OCI-LY3 (cell line): ENCODE measurements around the gene SELENOH.

Experiments used
- EZH2phosphoT487 ChIP-seq: fragments of 200-600 bp; shearing (Covaris generic); IDR thresholded peaks from 2 replicates; pipeline ENCODE4 v1.6.1; 2018; ENCODE audit warnings: antibody characterized with exemption, mixed run types, low read depth
- TF ChIP-seq, protein P1 (sequence below): fragments of 200-600, 300-600 bp; sonication (generic); IDR thresholded peaks from 2 replicates; pipeline ENCODE4 v1.5.1; 2014; ENCODE audit warnings: antibody characterized with exemption, low read length, low read depth

DNA sequence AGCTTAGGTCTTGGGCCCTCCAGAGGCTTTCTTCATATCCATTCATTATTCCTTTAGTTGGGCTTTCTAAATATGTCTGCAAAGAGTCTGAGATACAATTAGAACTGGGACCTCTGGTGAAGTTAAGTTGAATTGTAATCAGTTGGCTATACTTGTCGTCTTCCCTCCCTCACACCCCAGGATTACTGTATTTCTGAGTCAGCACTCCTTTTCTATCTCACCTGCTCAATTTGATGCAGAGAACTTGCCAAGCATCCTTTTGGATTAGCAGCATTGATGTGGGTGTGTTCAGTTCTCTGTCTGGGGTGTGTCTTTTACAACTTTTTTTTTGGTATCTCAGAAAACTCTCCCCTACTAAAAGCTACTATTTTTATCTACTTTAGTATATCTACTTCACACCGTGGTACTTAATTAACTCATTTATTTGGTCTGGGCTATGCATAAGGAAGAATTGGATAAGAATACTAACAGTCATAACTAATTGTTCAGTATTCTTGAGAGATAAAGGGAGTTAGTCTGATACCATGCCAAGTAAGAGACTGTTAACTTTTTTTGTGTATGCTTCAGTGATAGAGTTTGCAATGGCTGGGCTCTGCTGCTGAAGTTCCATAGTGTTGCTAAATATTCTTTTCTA, 35.4 kb downstream of the SELENOH start:
- no peak for TF ChIP-seq EZH2phosphoT487
- TF ChIP-seq, protein P1, sequence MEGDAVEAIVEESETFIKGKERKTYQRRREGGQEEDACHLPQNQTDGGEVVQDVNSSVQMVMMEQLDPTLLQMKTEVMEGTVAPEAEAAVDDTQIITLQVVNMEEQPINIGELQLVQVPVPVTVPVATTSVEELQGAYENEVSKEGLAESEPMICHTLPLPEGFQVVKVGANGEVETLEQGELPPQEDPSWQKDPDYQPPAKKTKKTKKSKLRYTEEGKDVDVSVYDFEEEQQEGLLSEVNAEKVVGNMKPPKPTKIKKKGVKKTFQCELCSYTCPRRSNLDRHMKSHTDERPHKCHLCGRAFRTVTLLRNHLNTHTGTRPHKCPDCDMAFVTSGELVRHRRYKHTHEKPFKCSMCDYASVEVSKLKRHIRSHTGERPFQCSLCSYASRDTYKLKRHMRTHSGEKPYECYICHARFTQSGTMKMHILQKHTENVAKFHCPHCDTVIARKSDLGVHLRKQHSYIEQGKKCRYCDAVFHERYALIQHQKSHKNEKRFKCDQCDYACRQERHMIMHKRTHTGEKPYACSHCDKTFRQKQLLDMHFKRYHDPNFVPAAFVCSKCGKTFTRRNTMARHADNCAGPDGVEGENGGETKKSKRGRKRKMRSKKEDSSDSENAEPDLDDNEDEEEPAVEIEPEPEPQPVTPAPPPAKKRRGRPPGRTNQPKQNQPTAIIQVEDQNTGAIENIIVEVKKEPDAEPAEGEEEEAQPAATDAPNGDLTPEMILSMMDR: no peak
